Mammary epithelial cell (primary cell): ENCODE measurements around the gene C1QTNF4.

Experiments used
- CTCF ChIP-seq, 2 donors: IDR thresholded peaks in 1 of 2; conservative IDR thresholded peaks in 1 of 2; 2 replicates each; pipeline ENCODE4 v1.5.1; 2011 to 2012; ENCODE audit warnings: inconsistent platforms in 2 of 2, low read length in 2 of 2, mild to moderate bottlenecking in 2 of 2, control low read depth in 1 of 2, low read depth in 1 of 2; ENCODE audit not compliant: insufficient read depth in 1 of 2; ENCODE audit errors: extremely low read depth in 1 of 2
- EZH2 ChIP-seq: IDR thresholded peaks from 2 replicates; pipeline ENCODE4 v1.6.1; 2012; ENCODE audit warnings: low read length, inconsistent platforms, borderline replicate concordance

- TF ChIP-seq EZH2, result no peak
- TF ChIP-seq CTCF (conservative IDR thresholded peaks at IDR 0.05 in 1 of 2, IDR thresholded peaks at IDR 0.05 in 1 of 2; ENCODE audit: extremely low read depth in 1 of 2, insufficient read depth in 1 of 2, low read depth in 1 of 2, low read length in 2 of 2), result no peak
Measured at GRCh38 chr11:47611348-47611794, 17.2 kb upstream of the C1QTNF4 start.
